Duodenal mucosa (tissue), 2 donors: Measurements from ENCODE around the gene LRG1.
A peak's percentile ranks its signal among the peaks of the same experiment; 100 is the strongest.
"Not testable (repeated sequence)": the region's sequence is repeated elsewhere in the genome, so short reads cannot be mapped to it uniquely, and the experiment has no call there.

Experiments used
- H3K27ac ChIP-seq: one replicate; pipeline ENCODE4 v1.7.0; 2013; ENCODE audit warnings: low read depth, low read length
- H3K27me3 ChIP-seq, 2 donors: one replicate each; pipeline ENCODE4 v1.7.0; 2013; ENCODE audit warnings: low read length in 2 of 2, control low read depth in 1 of 2; ENCODE audit not compliant: insufficient read depth in 2 of 2, control insufficient read depth in 1 of 2
- H3K36me3 ChIP-seq, 2 donors: one replicate each; pipeline ENCODE4 v1.7.0; 2013; ENCODE audit warnings: low read length in 2 of 2, control low read depth in 1 of 2; ENCODE audit not compliant: insufficient read depth in 2 of 2, control insufficient read depth in 1 of 2
- H3K4me1 ChIP-seq, 2 donors: one replicate each; pipeline ENCODE4 v1.7.0; 2013; ENCODE audit warnings: low read length in 2 of 2, control low read depth in 1 of 2; ENCODE audit not compliant: insufficient read depth in 2 of 2, control insufficient read depth in 1 of 2
- H3K4me3 ChIP-seq, 2 donors: one replicate each; pipeline ENCODE4 v1.7.0; 2013; ENCODE audit warnings: low read length in 2 of 2, low read depth in 1 of 2
- H3K9ac ChIP-seq, 2 donors: one replicate each; pipeline ENCODE4 v1.7.0; 2013; ENCODE audit warnings: low read length in 2 of 2, low read depth in 1 of 2
- H3K9me3 ChIP-seq, 2 donors: one replicate each; pipeline ENCODE4 v1.7.0; 2013; ENCODE audit warnings: low read length in 2 of 2, control low read depth in 1 of 2; ENCODE audit not compliant: control insufficient read depth in 1 of 2

LRG1 gene

DNA sequence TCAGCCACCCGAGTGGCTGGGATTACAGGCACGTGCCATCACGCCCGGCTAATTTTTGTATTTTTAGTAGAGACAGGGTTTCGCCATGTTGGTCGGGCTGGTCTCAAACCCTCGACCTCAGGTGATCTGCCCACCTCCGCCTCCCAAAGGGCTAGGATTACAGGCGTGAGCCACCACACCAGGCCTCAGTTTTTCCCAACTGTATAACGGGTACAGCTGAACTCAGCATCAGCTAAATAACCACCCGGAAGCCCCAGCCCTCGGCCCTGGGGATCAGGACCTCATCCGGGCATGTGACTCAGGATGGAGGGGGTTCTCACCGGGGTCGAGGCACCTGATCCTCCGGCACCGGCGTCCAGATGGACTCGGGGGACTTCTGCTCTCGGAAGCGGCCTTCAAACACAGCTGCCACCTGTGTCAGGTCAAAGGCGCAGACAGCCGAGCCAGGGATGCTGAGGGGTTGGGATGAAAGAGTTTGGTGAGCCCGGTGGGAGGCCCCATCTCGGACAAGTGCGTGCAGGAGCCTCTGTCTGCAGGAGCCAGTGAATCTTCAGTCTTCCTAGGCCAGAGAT is 10.7 kb upstream of the LRG1 start:
- Histone ChIP-seq H3K27ac (no peak overlapping the region), H3K9me3 (no peaks in the 10 kb centered on the region), H3K9ac (no peak overlapping the region), H3K36me3 (peaks cover 0 to 3% of the 10 kb centered on the region in 2 donors), H3K4me3 (no peak overlapping the region), H3K4me1 (peaks cover 6% of the 10 kb centered on the region in 2 donors), H3K27me3 (peaks cover 0 to 2% of the 10 kb centered on the region in 2 donors)

GRCh38 chr19:4550018-4550417 is 10.2 kb upstream of the LRG1 start:
- Histone ChIP-seq H3K9ac (no peak overlapping the region), H3K27me3 (peaks cover 0 to 2% of the 10 kb centered on the region in 2 donors), H3K9me3 (no peaks in the 10 kb centered on the region), H3K36me3 (peaks cover 0 to 3% of the 10 kb centered on the region in 2 donors), H3K27ac (no peak overlapping the region), H3K4me3 (no peak overlapping the region), H3K4me1 (peaks cover 6% of the 10 kb centered on the region in 2 donors)

- H3K9ac ChIP-seq: no peak overlapping the region
- H3K36me3 ChIP-seq: no peaks in the 10 kb centered on the region
- H3K27ac ChIP-seq: no peak overlapping the region
- H3K4me1 ChIP-seq: peaks cover 6% of the 10 kb centered on the region in 2 donors
- H3K9me3 ChIP-seq: no peaks in the 10 kb centered on the region
- H3K27me3 ChIP-seq: peaks cover 0 to 2% of the 10 kb centered on the region in 2 donors
- H3K4me3 ChIP-seq: no peak overlapping the region
These were observed 8.4 kb upstream of the LRG1 start for GRCh38 chr19:4548238-4548584.

- Histone ChIP-seq H3K27me3 (no peaks in the 10 kb centered on the region), H3K4me3 (no peak overlapping the region), H3K9ac (no peak overlapping the region), H3K9me3 (no peaks in the 10 kb centered on the region), H3K27ac (no peak overlapping the region), H3K36me3 (no peaks in the 10 kb centered on the region), H3K4me1 (peaks cover 6% of the 10 kb centered on the region in 2 donors)
These were observed 7.7 kb upstream of the LRG1 start for GRCh38 chr19:4547303-4548237.

DNA sequence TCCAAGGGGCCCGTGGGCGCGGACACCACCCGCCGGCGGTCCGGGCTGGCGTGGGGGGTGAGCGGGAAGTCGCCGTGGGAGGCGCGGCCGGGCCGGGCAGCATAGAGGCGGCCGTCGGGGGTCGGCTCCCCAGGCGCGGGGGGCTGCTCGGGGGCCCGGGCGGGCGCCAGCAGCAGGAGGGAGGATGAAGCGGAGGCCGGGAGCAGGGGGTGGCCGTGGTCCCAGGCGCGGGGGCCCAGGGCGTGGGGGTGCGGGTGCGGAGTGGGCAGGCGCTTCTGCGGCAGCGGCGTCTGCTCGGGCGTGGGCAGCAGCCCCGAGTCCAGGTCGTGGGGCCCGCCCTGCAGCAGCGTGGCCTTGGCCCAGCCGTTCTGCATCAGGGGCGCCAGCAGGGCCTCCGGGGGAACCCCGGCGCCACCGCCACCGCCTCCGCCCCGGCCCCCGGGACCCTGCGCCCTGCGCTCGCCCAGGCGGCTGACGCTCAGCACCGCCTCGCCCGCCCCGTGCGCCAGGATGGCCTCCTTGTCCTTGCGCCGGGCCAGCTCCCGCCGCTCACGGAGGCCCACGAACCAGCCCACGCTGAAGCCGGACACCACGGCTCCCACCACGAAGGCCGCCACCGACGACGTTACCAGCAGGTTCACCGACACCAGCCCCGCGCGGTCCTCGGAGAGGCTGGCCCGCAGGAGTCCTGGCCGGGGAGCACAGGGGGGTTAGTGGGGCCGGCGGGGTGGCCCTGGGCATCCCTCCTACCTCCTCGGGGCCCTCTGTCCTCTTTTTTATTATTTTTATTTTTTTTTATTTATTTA is 4.2 kb upstream of the LRG1 start:
- Histone ChIP-seq H3K27me3 (no peaks in the 10 kb centered on the region), H3K36me3 (no peaks in the 10 kb centered on the region), H3K27ac (no peak overlapping the region), H3K4me3 (no peak overlapping the region), H3K9ac (no peak overlapping the region), H3K4me1 (peaks cover 6 to 20% of the 10 kb centered on the region in 2 donors), H3K9me3 (no peaks in the 10 kb centered on the region)

DNA sequence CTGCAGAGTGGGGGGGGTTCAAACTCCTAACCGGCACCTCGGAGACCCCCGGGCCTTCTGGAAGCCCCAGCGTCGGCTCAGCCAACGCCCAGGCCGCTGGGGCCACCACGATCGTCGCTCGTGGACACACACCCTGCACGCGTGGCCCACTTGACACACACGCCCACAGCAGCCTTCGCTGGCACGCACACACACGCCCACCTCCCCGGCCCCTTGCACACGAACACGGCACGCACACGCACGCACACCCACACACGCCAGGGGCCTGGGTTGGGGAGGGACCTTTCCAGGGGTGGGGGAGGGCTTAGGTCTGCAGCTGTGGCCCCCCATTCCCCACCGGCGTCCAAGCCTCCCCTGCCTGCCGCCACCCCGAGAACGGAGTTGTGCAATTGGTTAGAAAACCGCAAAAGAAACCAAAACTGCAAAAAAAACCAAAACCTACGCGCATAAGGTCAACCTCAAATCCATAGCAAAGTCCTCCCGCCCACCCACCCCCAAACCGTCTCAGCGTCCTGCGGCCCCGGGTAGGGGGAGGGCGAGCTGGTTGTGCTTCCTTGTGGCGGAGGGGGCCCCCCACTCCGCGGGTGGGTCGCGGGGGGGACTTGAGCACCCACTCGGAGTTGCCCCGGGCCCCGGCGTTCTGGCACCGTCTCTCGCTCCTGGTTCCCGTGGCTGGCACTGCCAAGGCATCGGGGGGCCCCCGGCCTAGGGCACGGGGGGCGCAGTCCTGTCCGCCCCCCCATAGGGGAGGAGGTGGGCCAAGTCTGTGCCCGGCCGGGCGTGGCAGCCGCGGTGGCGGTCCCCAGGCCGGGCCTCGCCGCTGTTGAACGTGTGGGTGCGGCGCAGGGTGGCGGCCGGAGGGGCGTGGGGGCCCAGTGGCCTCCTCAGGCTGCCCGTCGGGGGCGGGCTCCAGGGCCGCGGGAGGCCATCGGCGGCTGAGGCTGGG is 3.3 kb upstream of the LRG1 start:
- H3K27me3 ChIP-seq: no peaks in the 10 kb centered on the region
- no peak overlapping the region for H3K4me3 ChIP-seq
- no peaks in the 10 kb centered on the region for H3K36me3 ChIP-seq
- peaks cover 6 to 20% of the 10 kb centered on the region in 2 donors for H3K4me1 ChIP-seq
- no peak overlapping the region for H3K27ac ChIP-seq
- no peak overlapping the region for H3K9ac ChIP-seq
- H3K9me3 ChIP-seq: no peaks in the 10 kb centered on the region

DNA sequence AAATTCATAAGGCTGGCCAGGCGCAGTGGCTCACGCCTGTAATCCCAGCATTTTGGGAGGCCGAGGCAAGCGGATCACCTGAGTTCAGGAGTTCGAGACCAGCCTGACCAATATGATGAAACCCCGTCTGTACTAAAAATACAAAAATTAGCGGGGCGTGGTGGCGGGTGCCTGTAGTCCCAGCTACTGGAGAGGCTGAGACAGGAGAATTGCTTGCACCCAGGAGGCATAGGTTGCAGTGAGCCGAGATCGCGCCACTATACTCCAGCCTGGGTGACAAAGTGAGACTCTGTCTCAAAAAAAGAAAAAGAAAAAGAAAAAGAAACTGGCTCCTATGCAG is 1.9 kb upstream of the LRG1 start:
- H3K4me1 ChIP-seq: peaks cover 4 to 20% of the 10 kb centered on the region in 2 donors
- not testable (repeated sequence) for H3K27ac ChIP-seq

DNA sequence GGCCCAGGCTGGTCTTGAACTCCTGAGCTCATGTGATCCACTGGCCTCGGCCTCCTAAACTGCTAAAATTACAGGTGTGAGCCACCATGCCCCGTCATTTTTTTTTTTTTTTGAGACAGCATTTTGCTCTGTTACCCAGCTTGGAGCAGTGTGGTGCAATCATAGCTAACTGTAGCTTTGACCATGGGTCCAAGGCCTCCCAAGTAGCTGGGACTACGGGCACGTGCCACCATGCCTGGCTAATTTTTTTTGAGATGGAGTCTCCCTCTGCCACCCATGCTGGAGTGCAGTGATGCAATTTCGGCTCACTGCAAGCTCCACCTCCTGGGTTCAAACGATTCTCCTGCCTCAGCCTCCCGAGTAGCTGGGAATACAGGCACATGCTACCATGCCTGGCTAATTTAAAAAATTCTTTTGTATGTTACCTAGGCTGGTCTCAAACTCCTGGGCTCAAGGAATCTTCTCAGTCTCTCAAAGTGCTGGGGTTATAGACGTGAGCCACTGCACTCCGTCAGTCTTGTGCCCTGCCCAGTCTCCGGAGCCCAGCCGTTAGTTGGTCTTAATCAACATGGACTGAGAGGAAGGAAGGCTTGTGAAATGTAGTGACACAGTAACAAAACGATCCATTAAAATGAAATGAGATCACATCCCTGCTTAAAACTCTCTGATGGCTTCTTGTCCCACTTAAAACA is 1.4 kb upstream of the LRG1 start:
- Histone ChIP-seq H3K9me3 (no peaks in the 10 kb centered on the region), H3K27me3 (no peaks in the 10 kb centered on the region), H3K4me3 (no peak overlapping the region), H3K27ac (no peak overlapping the region), H3K36me3 (no peaks in the 10 kb centered on the region), H3K9ac (no peak overlapping the region), H3K4me1 (peaks cover 4 to 23% of the 10 kb centered on the region in 2 donors)

More for the DNA sequence above, 1.9 kb upstream of the LRG1 start:
- not testable (repeated sequence) for H3K4me3 ChIP-seq, H3K9me3 ChIP-seq, H3K9ac ChIP-seq, H3K36me3 ChIP-seq, H3K27me3 ChIP-seq

DNA sequence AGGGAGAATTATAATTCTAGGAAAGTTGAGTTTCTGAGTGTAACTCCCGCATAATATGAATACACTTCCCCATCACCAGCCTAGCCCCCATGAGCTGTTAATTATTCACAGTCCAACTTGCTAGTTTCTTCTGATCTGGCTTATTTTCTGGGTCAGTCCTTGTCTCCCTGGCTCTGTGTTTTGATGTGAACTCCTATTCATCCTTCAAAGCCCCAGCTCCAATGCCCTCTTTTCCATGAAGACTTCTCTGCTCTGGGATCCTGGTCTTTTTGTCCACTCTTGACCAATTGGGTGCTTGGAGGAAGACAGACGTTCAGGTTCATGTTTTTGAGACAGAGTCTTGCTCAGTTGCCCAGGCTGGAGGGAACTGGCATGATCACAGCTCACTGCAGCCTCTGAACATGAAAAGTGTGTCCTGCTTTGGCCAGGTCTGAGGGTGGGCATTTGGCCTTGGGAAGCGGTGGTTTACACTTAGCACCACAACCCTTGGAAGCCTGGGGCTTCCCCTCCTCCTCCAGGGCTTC is 605 bp downstream of the LRG1 start:
- H3K27ac ChIP-seq: no peak overlapping the region

More for the DNA sequence above, 605 bp downstream of the LRG1 start:
- H3K4me3 ChIP-seq: peak overlapping the region; percentile 38 to 57
- no peaks in the 10 kb centered on the region for H3K27me3 ChIP-seq
- peaks cover 13 to 28% of the 10 kb centered on the region in 2 donors for H3K4me1 ChIP-seq
- H3K9ac ChIP-seq: no peak overlapping the region
- no peaks in the 10 kb centered on the region for H3K9me3 ChIP-seq
- no peaks in the 10 kb centered on the region for H3K36me3 ChIP-seq
